DND-41 (cell line): ENCODE data around the gene PER2.
A peak's percentile ranks its signal among the peaks of the same experiment; 100 is the strongest.

ENCODE experiments used
- CTCF ChIP-seq: IDR thresholded peaks from 2 replicates; pipeline ENCODE4 v1.5.1; 2012; ENCODE audit warnings: borderline replicate concordance, low read length, moderate library complexity, mild to moderate bottlenecking; ENCODE audit not compliant: poor library complexity, severe bottlenecking; ENCODE audit errors: extremely low read depth
- EZH2 ChIP-seq: IDR thresholded peaks from 3 replicates; pipeline ENCODE4 v1.6.1; 2012; ENCODE audit warnings: borderline replicate concordance, low read depth, mild to moderate bottlenecking, moderate library complexity, low read length, inconsistent platforms; ENCODE audit not compliant: severe bottlenecking

- TF ChIP-seq CTCF (peak; percentile 72), EZH2 (no peak)
Observed at GRCh38 chr2:238256594-238257104, 31.8 kb downstream of the PER2 start.
